Fibroblast of mammary gland (primary cell): ENCODE results near the gene NEK1.

Source experiments
- DNase-seq: peaks from one replicate; pipeline ENCODE4 v3.0.0-alpha.2; 2010; ENCODE audit warnings: low read depth
- H3K4me3 ChIP-seq: 2 replicates; pipeline ENCODE4 v1.5.1; 2011; ENCODE audit warnings: low read depth, mild to moderate bottlenecking, low read length, moderate library complexity; ENCODE audit not compliant: control insufficient read depth
- TF ChIP-seq, protein P1 (sequence below): conservative IDR thresholded peaks from 2 replicates; pipeline ENCODE4 v1.5.1; 2011; ENCODE audit warnings: low read depth, low read length, inconsistent platforms; ENCODE audit not compliant: control insufficient read depth, insufficient read depth

Gene NEK1, protein sequence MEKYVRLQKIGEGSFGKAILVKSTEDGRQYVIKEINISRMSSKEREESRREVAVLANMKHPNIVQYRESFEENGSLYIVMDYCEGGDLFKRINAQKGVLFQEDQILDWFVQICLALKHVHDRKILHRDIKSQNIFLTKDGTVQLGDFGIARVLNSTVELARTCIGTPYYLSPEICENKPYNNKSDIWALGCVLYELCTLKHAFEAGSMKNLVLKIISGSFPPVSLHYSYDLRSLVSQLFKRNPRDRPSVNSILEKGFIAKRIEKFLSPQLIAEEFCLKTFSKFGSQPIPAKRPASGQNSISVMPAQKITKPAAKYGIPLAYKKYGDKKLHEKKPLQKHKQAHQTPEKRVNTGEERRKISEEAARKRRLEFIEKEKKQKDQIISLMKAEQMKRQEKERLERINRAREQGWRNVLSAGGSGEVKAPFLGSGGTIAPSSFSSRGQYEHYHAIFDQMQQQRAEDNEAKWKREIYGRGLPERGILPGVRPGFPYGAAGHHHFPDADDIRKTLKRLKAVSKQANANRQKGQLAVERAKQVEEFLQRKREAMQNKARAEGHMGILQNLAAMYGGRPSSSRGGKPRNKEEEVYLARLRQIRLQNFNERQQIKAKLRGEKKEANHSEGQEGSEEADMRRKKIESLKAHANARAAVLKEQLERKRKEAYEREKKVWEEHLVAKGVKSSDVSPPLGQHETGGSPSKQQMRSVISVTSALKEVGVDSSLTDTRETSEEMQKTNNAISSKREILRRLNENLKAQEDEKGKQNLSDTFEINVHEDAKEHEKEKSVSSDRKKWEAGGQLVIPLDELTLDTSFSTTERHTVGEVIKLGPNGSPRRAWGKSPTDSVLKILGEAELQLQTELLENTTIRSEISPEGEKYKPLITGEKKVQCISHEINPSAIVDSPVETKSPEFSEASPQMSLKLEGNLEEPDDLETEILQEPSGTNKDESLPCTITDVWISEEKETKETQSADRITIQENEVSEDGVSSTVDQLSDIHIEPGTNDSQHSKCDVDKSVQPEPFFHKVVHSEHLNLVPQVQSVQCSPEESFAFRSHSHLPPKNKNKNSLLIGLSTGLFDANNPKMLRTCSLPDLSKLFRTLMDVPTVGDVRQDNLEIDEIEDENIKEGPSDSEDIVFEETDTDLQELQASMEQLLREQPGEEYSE (N-terminal part only)

DNA sequence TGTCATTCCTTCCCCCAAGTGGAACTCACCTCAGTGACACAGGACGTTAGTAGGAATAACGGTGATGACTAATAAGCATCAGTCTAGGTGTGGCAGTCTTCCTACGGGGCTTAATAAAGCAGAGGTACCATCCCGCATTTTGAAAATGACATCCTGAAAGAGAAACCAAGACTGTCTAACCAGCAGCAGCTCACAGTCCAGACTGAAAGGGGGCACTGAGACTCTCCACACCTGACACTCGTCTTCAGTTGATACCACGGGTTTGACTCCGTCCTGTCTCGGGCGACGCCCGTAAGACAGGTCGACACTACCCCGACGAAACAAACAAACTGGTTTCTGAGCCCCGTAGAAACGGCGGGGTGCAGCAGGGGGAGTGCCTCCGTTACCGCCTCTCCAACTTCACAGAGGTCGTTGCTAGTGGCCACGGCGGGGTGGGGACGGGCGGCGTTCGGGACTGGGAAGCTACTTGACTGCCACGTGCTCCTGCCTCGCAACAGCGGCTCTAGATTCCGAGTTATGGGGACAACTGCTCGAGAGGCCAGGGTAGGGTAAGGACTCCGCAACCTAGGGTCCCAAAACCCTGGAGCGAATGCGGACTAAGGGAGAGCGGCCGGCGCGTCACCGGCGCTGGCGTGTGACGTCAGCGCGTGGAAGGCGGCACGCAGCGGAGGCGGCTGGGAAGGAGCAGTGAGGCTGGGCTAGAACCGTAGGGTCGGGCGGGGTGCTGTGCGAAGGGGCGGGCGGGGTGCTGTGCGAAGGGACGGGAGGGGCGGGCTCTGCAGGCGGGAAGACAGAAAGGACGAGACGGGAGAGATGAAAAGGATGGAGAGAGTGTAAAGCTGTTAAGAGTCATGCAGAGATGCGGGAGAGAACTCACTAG, at the start of gene NEK1:
NEK1 (minus strand) TSS at position 593 of the 880 bp plus-strand sequence. CDS start 9,953 bp downstream, outside the sequence.
- peak; percentile 84 for DNase-seq
- TF ChIP-seq, protein P1, sequence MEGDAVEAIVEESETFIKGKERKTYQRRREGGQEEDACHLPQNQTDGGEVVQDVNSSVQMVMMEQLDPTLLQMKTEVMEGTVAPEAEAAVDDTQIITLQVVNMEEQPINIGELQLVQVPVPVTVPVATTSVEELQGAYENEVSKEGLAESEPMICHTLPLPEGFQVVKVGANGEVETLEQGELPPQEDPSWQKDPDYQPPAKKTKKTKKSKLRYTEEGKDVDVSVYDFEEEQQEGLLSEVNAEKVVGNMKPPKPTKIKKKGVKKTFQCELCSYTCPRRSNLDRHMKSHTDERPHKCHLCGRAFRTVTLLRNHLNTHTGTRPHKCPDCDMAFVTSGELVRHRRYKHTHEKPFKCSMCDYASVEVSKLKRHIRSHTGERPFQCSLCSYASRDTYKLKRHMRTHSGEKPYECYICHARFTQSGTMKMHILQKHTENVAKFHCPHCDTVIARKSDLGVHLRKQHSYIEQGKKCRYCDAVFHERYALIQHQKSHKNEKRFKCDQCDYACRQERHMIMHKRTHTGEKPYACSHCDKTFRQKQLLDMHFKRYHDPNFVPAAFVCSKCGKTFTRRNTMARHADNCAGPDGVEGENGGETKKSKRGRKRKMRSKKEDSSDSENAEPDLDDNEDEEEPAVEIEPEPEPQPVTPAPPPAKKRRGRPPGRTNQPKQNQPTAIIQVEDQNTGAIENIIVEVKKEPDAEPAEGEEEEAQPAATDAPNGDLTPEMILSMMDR = no peak
- H3K4me3 ChIP-seq = peak within 1 kb of the TSS; percentile 94

DNA sequence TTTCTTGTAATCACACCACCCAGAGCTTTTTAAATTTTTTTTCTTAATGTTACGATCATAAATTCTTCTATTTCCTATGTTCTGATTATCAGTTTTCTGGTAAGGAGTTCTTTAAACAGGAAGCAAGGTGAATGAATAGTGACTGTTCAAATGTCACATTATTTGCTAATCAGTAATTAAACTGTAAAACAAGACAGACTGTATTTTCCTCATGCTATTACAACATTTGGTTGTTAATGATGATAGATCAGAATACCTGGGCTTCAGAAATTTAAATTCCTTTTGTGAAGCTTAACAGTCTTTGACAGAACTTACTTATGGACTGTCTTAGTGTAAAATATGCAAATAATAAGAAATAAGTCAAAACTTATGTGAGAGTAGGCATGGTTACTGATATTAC, 49.4 kb upstream of the NEK1 start:
- DNase-seq = no peak
- TF ChIP-seq, protein P1 = no peak
- no peak overlapping the region for H3K4me3 ChIP-seq

DNA sequence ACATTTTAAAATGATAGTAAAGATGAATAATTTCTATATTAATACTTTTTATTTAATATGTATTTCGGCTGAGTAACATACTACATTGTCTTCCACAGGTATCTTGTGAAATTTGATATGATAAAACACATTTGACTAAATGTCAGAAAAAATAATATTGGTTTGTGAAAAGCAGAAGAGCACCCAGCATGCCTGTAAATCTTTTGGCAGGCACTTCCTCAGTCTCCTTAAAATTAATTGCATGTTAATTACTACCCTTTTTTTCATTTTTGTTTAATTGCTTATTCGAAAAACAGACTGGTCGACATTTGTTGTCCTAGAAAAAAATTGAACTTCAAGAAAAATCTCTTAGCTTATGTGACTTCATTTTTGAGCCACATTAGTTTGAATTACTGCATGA, 48.5 kb upstream of the NEK1 start:
- TF ChIP-seq, protein P1 = no peak
- no peak for DNase-seq
- H3K4me3 ChIP-seq = peak overlapping the region; percentile 66

DNA sequence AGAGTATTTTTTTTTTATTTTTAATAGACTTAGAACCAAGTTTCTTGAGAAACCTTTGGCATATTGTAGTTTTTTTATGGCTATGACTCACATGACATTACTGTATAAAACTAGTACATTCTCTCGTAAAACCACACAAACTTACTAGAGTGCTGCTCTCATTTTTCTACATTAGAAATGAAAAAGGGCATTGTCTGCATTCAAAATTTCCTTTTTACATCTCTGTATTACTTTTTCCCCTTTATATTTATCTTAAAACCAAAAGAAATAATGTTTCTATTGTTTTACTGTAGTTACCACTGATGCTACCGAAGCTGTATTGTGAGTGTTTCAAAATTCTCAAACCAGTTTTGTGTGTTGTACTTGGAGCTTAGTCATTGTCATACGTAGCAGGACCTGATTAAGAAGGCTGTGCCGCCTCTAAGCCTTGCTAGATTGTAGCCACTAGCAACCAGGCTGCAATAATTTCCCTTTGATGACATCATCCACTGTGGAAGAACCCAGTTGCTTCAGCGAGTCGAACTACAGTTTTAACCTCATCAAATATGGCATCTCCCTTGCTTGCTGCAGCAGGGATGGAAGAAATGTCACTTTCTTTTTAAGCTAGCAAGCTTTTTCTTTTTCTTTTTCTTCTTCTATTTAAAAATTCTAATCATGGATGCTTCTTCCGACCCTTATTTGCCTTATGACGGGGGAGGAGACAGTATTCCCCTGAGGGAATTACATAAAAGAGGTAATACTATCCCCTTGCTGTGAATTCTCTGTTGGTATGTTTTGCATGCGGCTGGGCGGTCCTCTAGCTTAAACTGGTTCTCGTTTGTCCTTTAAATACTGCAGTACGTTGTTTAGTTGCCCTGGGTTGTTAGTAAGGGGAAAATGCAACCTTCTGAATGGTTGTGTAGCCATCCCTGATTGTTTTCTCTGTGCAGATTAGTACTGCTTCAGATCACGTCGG, 47.6 kb upstream of the NEK1 start:
- peak overlapping the region; percentile 66 for H3K4me3 ChIP-seq
- peak; percentile 99 for DNase-seq
- TF ChIP-seq, protein P1 = no peak

DNA sequence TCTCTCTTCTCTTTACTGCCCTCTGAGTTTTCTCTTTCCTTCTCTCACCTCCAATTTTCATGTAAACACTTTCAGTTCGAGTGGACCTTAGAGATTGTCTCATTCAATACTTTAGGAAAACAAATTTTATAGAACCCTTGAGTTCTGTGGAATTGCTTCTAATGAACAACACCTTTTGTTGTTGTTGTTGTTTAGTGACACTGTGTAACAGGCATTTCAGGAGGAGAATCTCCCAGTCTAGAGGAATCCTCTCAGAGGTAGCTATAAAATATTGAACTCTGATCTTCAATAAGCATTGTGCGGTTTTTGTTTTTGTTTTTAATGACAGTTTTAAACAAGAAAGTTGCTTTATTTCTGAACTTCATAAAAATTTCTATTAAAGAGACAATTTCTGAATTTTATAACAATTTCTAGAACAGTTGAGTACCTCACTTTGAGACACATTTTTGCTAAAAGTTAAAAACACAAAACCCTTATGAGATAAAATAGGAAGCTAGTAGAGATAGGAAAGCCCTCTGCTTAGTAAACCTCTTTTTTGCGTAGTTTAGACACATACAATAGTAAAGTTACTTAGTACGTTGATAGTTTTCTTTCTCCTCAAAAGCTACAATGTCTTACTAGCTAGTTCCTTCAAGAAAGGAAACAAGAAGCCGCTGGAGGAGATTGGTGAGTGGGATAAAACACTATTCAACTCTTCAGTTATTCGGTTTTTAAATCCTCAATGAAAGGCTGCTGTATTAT, 46.8 kb upstream of the NEK1 start:
- DNase-seq = no peak
- TF ChIP-seq, protein P1 = no peak
- peak overlapping the region; percentile 66 for H3K4me3 ChIP-seq
